ENCODE results near the gene SSBP4.

Gene SSBP4

DNA sequence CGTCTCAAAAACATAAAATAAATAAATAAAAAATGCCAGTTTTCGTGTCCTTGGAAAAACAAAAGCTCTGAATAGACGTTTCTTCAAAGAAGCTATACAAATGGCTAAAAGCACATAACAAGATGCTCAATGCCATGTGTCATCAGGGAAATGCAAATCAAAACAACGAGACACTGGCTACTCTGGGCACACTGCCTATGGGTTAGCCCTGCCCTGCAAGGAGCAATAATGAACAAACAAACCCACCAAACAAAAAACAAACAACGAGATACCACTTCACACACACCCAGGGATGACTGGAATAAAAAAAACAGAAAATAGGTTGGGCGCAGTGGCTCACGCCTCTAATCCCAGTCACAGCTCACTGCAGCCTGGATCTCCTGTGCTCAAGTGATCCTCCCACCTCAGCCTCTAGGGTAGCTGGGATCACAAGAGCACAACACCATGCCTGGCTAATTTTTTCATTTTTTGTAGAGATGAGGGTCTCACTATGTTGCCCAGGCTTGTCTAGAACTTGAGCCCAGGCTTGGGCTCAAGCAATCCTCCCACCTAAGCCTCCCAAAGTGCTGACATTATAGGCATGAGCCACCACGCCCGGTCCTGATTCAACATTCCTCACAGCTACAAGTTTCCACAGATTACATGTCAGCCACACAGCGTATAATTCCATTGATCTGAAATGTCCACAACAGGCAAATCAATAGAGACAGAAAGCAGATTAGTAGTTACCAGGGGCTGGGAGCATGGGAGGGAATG is 34.2 kb downstream of the SSBP4 start:
- Mint-ChIP-seq H3K36me3 (peaks cover 73% of the 10 kb centered on the region), H3K27me3 (no peaks in the 10 kb centered on the region), H3K4me1 (peaks cover 12% of the 10 kb centered on the region), H3K9me3 (no peaks in the 10 kb centered on the region), H3K4me3 (no peak overlapping the region), H3K27ac (no peak overlapping the region)
- no peak for ATAC-seq

- ATAC-seq: no peak
- no peak overlapping the region for H3K4me3 Mint-ChIP-seq
- peaks cover 3% of the 10 kb centered on the region for H3K4me1 Mint-ChIP-seq
- H3K36me3 Mint-ChIP-seq: peaks cover 66% of the 10 kb centered on the region
- H3K27me3 Mint-ChIP-seq: no peaks in the 10 kb centered on the region
- no peak overlapping the region for H3K27ac Mint-ChIP-seq
- H3K9me3 Mint-ChIP-seq: no peaks in the 10 kb centered on the region
Observed at GRCh38 chr19:18456279-18456678, 37.1 kb downstream of the SSBP4 start.

GRCh38 chr19:18456974-18457373 is 37.8 kb downstream of the SSBP4 start:
- H3K4me1 Mint-ChIP-seq: peaks cover 4% of the 10 kb centered on the region
- H3K9me3 Mint-ChIP-seq: no peaks in the 10 kb centered on the region
- H3K36me3 Mint-ChIP-seq: peaks cover 73% of the 10 kb centered on the region
- no peak overlapping the region for H3K27ac Mint-ChIP-seq
- H3K4me3 Mint-ChIP-seq: no peak overlapping the region
- ATAC-seq: no peak
- no peaks in the 10 kb centered on the region for H3K27me3 Mint-ChIP-seq

- H3K27ac Mint-ChIP-seq: no peak overlapping the region
- H3K36me3 Mint-ChIP-seq: peaks cover 67% of the 10 kb centered on the region
- no peak for ATAC-seq
- no peak overlapping the region for H3K4me3 Mint-ChIP-seq
- H3K4me1 Mint-ChIP-seq: peaks cover 5% of the 10 kb centered on the region
- no peaks in the 10 kb centered on the region for H3K27me3 Mint-ChIP-seq
- no peaks in the 10 kb centered on the region for H3K9me3 Mint-ChIP-seq
Observed at GRCh38 chr19:18457483-18458331, 38.5 kb downstream of the SSBP4 start.

DNA sequence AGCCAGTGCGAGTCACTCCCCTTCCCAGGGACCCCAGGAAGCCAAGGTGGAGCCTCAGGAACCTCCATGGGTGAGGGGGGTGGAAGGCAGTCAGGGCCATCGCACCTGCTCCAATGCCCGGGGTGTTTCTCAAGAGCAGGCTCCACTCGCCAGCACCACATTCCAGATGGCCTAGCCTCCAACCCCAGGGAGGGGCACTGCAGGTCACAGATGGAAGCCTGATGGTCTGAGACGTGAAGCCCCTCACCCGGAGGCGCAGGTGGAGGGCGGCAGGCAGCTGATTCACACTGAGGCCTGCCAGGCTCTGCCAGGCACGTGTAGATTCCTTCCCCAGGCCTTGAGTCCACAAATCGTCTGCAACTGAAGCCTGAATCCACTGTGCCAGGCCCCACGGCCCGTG is 41.7 kb downstream of the SSBP4 start:
- H3K9me3 Mint-ChIP-seq: no peaks in the 10 kb centered on the region
- peaks cover 62% of the 10 kb centered on the region for H3K36me3 Mint-ChIP-seq
- H3K4me1 Mint-ChIP-seq: peaks cover 5% of the 10 kb centered on the region
- no peak for ATAC-seq
- H3K4me3 Mint-ChIP-seq: no peak overlapping the region
- H3K27me3 Mint-ChIP-seq: no peaks in the 10 kb centered on the region
- no peak overlapping the region for H3K27ac Mint-ChIP-seq

- no peak overlapping the region for H3K4me3 Mint-ChIP-seq
- H3K9me3 Mint-ChIP-seq: no peaks in the 10 kb centered on the region
- no peak overlapping the region for H3K27ac Mint-ChIP-seq
- H3K27me3 Mint-ChIP-seq: no peaks in the 10 kb centered on the region
- ATAC-seq: no peak
- H3K4me1 Mint-ChIP-seq: peaks cover 5% of the 10 kb centered on the region
- H3K36me3 Mint-ChIP-seq: peaks cover 56% of the 10 kb centered on the region
Observed at GRCh38 chr19:18461471-18461870, 42.3 kb downstream of the SSBP4 start.

DNA sequence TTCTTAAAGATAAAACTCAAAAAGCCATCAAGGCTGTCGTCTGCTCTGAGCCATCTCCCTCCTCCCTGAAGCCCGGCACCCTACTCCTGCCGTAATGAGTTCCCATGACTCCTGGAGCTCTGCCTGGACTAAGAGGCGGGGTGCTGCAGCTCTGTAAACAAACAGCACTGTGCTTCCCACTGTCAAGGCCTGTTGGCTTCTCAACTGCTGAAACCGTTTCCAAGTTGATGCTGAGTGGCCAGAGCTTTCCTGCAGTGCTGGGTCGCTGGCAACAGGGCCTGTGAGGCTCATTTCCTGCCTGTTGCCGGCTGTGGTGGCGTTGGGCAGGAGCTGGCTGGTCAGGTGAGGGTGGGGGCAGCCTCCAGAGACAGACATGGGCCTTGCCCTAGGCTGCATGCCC is 45.4 kb downstream of the SSBP4 start:
- H3K4me3 Mint-ChIP-seq: no peak overlapping the region
- H3K4me1 Mint-ChIP-seq: peaks cover 13% of the 10 kb centered on the region
- peaks cover 32% of the 10 kb centered on the region for H3K36me3 Mint-ChIP-seq
- H3K27ac Mint-ChIP-seq: no peak overlapping the region
- ATAC-seq: no peak
- no peaks in the 10 kb centered on the region for H3K27me3 Mint-ChIP-seq
- H3K9me3 Mint-ChIP-seq: no peaks in the 10 kb centered on the region

GRCh38 chr19:18465214-18465963 is 46.2 kb downstream of the SSBP4 start:
- peaks cover 29% of the 10 kb centered on the region for H3K36me3 Mint-ChIP-seq
- no peak overlapping the region for H3K27ac Mint-ChIP-seq
- ATAC-seq: no peak
- no peak overlapping the region for H3K4me3 Mint-ChIP-seq
- no peaks in the 10 kb centered on the region for H3K9me3 Mint-ChIP-seq
- no peaks in the 10 kb centered on the region for H3K27me3 Mint-ChIP-seq
- peaks cover 20% of the 10 kb centered on the region for H3K4me1 Mint-ChIP-seq

GRCh38 chr19:18465964-18466339 is 46.8 kb downstream of the SSBP4 start:
- Mint-ChIP-seq H3K27me3 (no peaks in the 10 kb centered on the region), H3K4me3 (no peak overlapping the region), H3K27ac (no peak overlapping the region), H3K36me3 (peaks cover 24% of the 10 kb centered on the region), H3K9me3 (no peaks in the 10 kb centered on the region), H3K4me1 (peaks cover 22% of the 10 kb centered on the region)
- no peak for ATAC-seq

- H3K27me3 Mint-ChIP-seq: no peaks in the 10 kb centered on the region
- no peak for ATAC-seq
- no peak overlapping the region for H3K27ac Mint-ChIP-seq
- H3K9me3 Mint-ChIP-seq: no peaks in the 10 kb centered on the region
- H3K36me3 Mint-ChIP-seq: peaks cover 22% of the 10 kb centered on the region
- peaks cover 22% of the 10 kb centered on the region for H3K4me1 Mint-ChIP-seq
- no peak overlapping the region for H3K4me3 Mint-ChIP-seq
Observed at GRCh38 chr19:18466354-18466753, 47.2 kb downstream of the SSBP4 start.

- Mint-ChIP-seq H3K27me3 (no peaks in the 10 kb centered on the region), H3K4me1 (peaks cover 17% of the 10 kb centered on the region), H3K4me3 (no peak overlapping the region), H3K36me3 (peaks cover 14% of the 10 kb centered on the region), H3K9me3 (no peaks in the 10 kb centered on the region), H3K27ac (peak overlapping the region; percentile 1)
- ATAC-seq: no peak
Observed at GRCh38 chr19:18467978-18468377, 48.8 kb downstream of the SSBP4 start.

- Mint-ChIP-seq H3K27me3 (no peaks in the 10 kb centered on the region), H3K4me1 (peaks cover 17% of the 10 kb centered on the region), H3K27ac (peak overlapping the region; percentile 1), H3K9me3 (no peaks in the 10 kb centered on the region), H3K36me3 (peaks cover 14% of the 10 kb centered on the region), H3K4me3 (no peak overlapping the region)
- no peak for ATAC-seq
Observed at GRCh38 chr19:18468517-18468916, 49.3 kb downstream of the SSBP4 start.

DNA sequence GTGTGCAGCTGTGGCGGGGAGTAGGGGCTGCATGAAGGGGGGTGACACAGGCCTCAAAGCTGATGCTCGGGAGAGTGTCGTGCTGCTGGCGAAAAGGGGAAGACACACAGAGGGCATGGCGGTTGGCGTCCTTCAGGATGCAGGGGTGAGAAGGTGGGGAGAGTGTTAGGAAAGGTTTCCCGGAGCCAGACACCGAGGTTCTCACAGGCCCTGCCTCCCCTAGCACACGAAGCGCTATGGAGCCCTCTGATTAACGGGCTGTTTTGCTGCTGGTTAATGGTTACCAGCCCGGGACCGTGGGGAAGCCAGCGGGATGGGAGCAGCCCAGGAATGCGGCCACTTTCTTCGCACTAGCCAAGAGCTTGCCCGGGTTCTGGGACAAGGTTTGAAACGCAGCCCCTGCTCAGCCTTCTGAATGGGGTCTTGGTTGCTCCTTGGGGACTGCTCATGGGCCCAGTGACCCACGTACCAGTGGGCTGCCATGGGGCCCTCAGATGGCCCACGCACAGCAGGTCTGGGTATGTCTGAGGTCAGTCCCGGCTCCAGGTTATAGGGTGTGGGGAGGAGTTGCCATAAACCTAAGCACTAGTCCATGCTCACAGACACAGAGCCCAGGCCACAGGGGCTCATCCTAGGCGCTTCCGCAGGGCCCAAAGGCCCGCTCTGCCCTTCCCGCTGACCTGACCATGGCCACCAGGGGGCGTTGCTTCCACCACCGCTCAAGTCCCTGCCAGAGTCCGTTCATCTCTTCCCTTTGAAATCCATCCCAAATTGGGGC is 50.1 kb downstream of the SSBP4 start:
- Mint-ChIP-seq H3K4me3 (no peak overlapping the region), H3K27me3 (no peaks in the 10 kb centered on the region), H3K4me1 (peaks cover 24% of the 10 kb centered on the region), H3K36me3 (peaks cover 11% of the 10 kb centered on the region), H3K27ac (no peak overlapping the region), H3K9me3 (no peaks in the 10 kb centered on the region)
- no peak for ATAC-seq

- Mint-ChIP-seq H3K36me3 (peaks cover 6% of the 10 kb centered on the region), H3K9me3 (no peaks in the 10 kb centered on the region), H3K27ac (no peak overlapping the region), H3K27me3 (no peaks in the 10 kb centered on the region), H3K4me3 (no peak overlapping the region), H3K4me1 (peaks cover 32% of the 10 kb centered on the region)
- ATAC-seq: no peak
Observed at GRCh38 chr19:18470787-18471186, 51.6 kb downstream of the SSBP4 start.

Measured in stimulated activated memory B cell treated with anti-CD40 and anti-IgM and Interleukin-4, amounts not matched to agents 10 μg/mL and 1 μg/mL and 100 μg/mL, for 72 hours (primary cell).